Left ventricle myocardium inferior (tissue), 1 donor: ENCODE measurements around the gene STK32B. TPM values are rescaled to one million over a fixed set of nuclear protein-coding genes. Genes with fewer than 3 reads are reported as not detected.

Source experiments
- DNase-seq: peaks from one replicate; pipeline ENCODE4 v3.0.0-alpha.2; 2020
- H3K27ac ChIP-seq: fragments of 200-600 bp; replicated peaks from 2 replicates; pipeline ENCODE4 v1.8.0; 2021
- H3K27me3 ChIP-seq: fragments of 200-600 bp; 2 replicates; pipeline ENCODE4 v1.8.0; 2021; ENCODE audit warnings: low read depth
- H3K36me3 ChIP-seq: fragments of 200-600 bp; 2 replicates; pipeline ENCODE4 v1.8.0; 2021
- H3K4me1 ChIP-seq: fragments of 200-600 bp; 2 replicates; pipeline ENCODE4 v1.8.0; 2021
- H3K4me3 ChIP-seq: fragments of 200-600 bp; 2 replicates; pipeline ENCODE4 v1.8.0; 2021; ENCODE audit warnings: mild to moderate bottlenecking, moderate library complexity
- H3K9me3 ChIP-seq: fragments of 200-600 bp; replicated peaks from 2 replicates; pipeline ENCODE4 v1.8.0; 2021
- intact Hi-C: fragments of 100-400 bp; cut with micrococcal nuclease; formaldehyde crosslinking; loops from one replicate; pipeline ENCODE4 v1.11.0; 2022
- total RNA-seq: library from RNA; stranded (reverse); fragmentation: NEBNext Ultra II Directional; extraction: Animal tissue kit (Norgen Biotek cat#: 25700); gene quantifications from one replicate; pipeline ENCODE4 v1.2.1, GENCODE V29; 2021
- TF ChIP-seq, protein P1 (sequence below): fragments of 200-600 bp; IDR thresholded peaks from 2 replicates; pipeline ENCODE4 v1.8.0; 2021; ENCODE audit warnings: antibody characterized with exemption, mild to moderate bottlenecking, borderline replicate concordance
- donor health status: DM: no; HTN: yes; CAD: no; lungs with severe emphysema.

The STK32B gene
- total RNA-seq, 1 donor from 2014 or later: 0.55 TPM

DNA sequence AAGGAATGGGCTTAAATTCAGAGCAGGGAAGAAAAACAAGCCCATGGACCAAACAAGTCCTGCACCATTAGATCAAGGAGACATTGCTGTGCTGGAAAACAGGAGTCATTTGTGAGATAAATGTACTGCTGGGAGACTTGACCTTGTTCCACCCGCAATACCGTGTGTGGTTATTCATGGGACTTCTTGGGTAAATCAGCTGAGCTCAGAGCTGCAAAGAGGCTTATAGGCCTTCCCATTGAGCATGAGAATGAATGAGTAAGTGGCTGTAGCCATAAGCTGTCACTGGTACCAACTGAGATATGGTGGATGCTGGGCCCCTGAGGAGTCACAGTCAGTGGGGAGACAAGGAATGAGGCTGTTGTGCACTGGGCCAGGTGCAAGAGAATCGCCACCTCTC lies 29.7 kb upstream of the STK32B start:
- H3K4me3 ChIP-seq: no peak overlapping the region
- peaks cover 5% of the 10 kb centered on the region for H3K4me1 ChIP-seq
- H3K9me3 ChIP-seq: peaks cover 12% of the 10 kb centered on the region
- no peak overlapping the region for H3K27ac ChIP-seq
- H3K36me3 ChIP-seq: no peaks in the 10 kb centered on the region
- H3K27me3 ChIP-seq: peaks cover 65% of the 10 kb centered on the region
- no peak for DNase-seq
- intact Hi-C loops: no loop called here
- TF ChIP-seq, protein P1, sequence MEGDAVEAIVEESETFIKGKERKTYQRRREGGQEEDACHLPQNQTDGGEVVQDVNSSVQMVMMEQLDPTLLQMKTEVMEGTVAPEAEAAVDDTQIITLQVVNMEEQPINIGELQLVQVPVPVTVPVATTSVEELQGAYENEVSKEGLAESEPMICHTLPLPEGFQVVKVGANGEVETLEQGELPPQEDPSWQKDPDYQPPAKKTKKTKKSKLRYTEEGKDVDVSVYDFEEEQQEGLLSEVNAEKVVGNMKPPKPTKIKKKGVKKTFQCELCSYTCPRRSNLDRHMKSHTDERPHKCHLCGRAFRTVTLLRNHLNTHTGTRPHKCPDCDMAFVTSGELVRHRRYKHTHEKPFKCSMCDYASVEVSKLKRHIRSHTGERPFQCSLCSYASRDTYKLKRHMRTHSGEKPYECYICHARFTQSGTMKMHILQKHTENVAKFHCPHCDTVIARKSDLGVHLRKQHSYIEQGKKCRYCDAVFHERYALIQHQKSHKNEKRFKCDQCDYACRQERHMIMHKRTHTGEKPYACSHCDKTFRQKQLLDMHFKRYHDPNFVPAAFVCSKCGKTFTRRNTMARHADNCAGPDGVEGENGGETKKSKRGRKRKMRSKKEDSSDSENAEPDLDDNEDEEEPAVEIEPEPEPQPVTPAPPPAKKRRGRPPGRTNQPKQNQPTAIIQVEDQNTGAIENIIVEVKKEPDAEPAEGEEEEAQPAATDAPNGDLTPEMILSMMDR: no peak

DNA sequence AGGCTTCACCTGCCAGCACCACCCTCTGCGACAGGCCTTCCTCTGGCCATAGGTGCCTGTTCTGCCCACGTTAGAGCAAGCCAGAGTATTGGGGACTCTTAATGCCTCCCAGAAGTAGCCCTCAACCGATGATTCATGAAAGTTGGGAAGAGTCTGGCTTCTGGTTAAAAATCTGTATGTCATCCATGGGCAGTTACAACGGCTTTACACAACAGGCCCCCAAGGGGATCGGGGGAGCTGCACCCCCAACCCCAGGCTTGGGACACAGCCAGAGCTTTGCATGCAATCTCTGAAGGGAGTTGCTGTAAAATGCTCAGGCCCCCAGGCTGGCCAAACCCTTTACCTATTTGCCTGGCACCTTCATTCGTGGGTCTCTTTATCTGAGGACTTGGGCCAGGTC lies 26.6 kb upstream of the STK32B start:
- DNase-seq: no peak
- Histone ChIP-seq H3K9me3 (peaks cover 12% of the 10 kb centered on the region), H3K4me1 (no peaks in the 10 kb centered on the region), H3K36me3 (no peaks in the 10 kb centered on the region), H3K4me3 (no peak overlapping the region), H3K27me3 (peaks cover 58% of the 10 kb centered on the region), H3K27ac (no peak overlapping the region)
- intact Hi-C loops: no loop called here
- TF ChIP-seq, protein P1: no peak

DNA sequence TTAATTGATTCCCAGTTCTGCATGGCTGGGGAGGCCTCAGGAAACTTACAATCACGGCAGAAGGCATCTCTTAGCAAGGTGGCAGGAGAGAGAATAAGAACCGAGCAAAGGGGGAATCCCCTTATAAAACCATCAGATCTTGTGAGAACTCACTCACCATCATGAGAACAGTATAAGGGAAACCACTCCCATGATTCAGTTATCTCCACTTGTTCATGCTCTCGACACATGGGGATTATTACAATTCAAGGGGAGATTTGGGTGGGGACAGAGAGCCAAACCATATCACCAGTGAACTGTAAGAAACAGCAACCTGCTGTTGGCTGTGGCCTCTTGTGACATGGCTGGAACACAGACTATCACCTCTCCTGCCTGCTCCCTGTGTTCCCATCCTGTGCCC lies 24.9 kb upstream of the STK32B start:
- TF ChIP-seq, protein P1: no peak
- Histone ChIP-seq H3K4me1 (no peaks in the 10 kb centered on the region), H3K4me3 (no peak overlapping the region), H3K27me3 (peaks cover 46% of the 10 kb centered on the region), H3K36me3 (no peaks in the 10 kb centered on the region), H3K9me3 (peaks cover 12% of the 10 kb centered on the region), H3K27ac (no peak overlapping the region)
- intact Hi-C loops: no loop called here
- DNase-seq: no peak

DNA sequence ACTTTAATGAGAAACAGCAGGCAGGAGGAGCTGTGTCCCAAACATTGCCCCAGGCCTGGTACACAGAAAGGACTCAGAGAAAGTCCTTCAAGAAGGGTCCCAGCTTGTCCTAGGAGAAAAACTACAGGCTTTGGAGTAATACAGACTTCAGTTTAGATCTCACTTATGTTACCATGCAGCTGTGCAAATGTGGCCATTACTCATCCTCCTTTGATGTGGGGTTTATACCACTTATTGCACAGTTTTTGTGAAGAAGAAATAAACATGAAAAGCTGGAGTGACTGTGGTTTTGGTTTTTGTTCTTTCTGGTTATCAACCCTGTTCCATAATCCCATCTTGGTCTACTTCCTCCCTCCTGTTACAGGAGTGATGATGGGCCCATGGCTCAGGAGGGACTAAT lies 23.9 kb upstream of the STK32B start:
- TF ChIP-seq, protein P1: no peak
- Histone ChIP-seq H3K27ac (no peak overlapping the region), H3K4me1 (no peaks in the 10 kb centered on the region), H3K27me3 (peaks cover 46% of the 10 kb centered on the region), H3K4me3 (no peak overlapping the region), H3K9me3 (peaks cover 12% of the 10 kb centered on the region), H3K36me3 (no peaks in the 10 kb centered on the region)
- no peak for DNase-seq
- intact Hi-C loops: no loop called here

DNA sequence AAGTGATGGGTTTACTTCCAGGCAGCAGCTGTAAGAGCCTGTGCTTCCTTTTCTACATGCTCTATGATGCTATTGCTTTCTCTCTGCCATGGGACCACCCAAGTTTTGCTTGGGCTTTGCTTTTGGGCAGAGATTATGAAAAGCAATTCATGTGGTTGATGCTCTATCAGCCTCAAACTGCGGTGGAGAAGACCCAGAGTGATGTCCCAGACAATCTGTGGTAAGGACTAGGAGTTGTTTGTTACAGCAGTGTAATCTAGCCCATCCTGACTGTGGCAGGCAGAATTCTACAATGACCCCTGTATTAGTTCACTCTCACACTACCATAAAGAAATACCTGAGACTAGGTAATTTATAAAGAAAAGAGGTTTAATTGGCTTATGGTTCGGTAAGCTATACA lies 22.8 kb upstream of the STK32B start:
- Histone ChIP-seq H3K4me1 (peaks cover 8% of the 10 kb centered on the region), H3K4me3 (no peak overlapping the region), H3K9me3 (peaks cover 6% of the 10 kb centered on the region), H3K27me3 (peaks cover 46% of the 10 kb centered on the region), H3K27ac (no peak overlapping the region), H3K36me3 (no peaks in the 10 kb centered on the region)
- TF ChIP-seq, protein P1: no peak
- intact Hi-C loops: no loop called here
- no peak for DNase-seq

DNA sequence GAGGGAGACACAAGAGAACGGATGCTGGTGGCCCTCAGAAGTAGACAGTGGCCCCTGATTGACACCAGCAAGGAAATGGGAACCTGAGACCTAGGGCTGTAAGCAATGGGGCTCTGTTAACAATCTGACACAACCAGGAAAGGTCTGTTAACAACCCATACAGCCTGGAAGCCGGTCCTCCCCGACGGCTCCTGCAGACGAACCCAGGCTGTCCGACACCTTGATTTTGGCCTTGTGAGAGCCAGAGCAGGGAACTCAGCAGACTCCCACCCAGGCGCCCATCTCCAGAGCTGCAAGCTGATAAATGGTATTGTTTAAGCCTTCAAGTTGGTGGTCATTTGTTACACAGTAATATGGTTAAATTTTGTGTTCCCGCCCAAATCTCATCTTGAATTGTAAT lies 21.8 kb upstream of the STK32B start:
- intact Hi-C loops: no loop called here
- TF ChIP-seq, protein P1: no peak
- H3K36me3 ChIP-seq: no peaks in the 10 kb centered on the region
- H3K27me3 ChIP-seq: peaks cover 45% of the 10 kb centered on the region
- H3K4me1 ChIP-seq: peaks cover 18% of the 10 kb centered on the region
- H3K9me3 ChIP-seq: no peaks in the 10 kb centered on the region
- no peak for DNase-seq
- H3K4me3 ChIP-seq: no peak overlapping the region
- H3K27ac ChIP-seq: no peak overlapping the region
